ENCODE measurements around the gene ENO3. TPM values are rescaled to one million over a fixed set of nuclear protein-coding genes. Genes with fewer than 3 reads are reported as not detected.

ENO3 gene
- total and polyA plus RNA-seq, 7 experiments from 2014 or later: 0.87 to 56.3 (median 30.1) TPM

- Mint-ChIP-seq H3K4me1 (peaks cover 59 to 70% (median 65%) of the 10 kb centered on the region in 7 donors), H3K27me3 (peaks cover 0 to 2% (median 0%) of the 10 kb centered on the region in 5 donors), H3K27ac (peak overlapping the region; percentile 70 to 98 (median 93)), H3K36me3 (peaks cover 5 to 57% (median 34%) of the 10 kb centered on the region in 5 donors), H3K9me3 (peaks cover 0 to 6% (median 0%) of the 10 kb centered on the region in 11 donors), H3K4me3 (peak overlapping the region; percentile 92 to 100 (median 96))
- Histone ChIP-seq H3K27me3 (ENCODE audit: control insufficient read depth in 2 of 2, insufficient read depth in 2 of 2, low read length in 2 of 2) (no peaks in the 10 kb centered on the region), H3K27ac (ENCODE audit: low read depth, low read length) (peak overlapping the region; percentile 89), H3K4me3 (ENCODE audit: low read length) (peak overlapping the region; percentile 98), H3K36me3 (ENCODE audit: control insufficient read depth in 2 of 3, insufficient read depth in 3 of 3, low read length in 3 of 3) (peaks cover 14 to 46% (median 16%) of the 10 kb centered on the region in 3 experiments), H3K4me1 (ENCODE audit: control insufficient read depth in 2 of 2, insufficient read depth in 2 of 2, low read length in 2 of 2) (peaks cover 51 to 57% of the 10 kb centered on the region in 2 donors), H3K9me3 (ENCODE audit: control insufficient read depth in 2 of 3, low read length in 3 of 3) (no peaks in the 10 kb centered on the region)
- ChIA-PET CTCF (interaction anchor here (2.1 kb wide), 1 partner anchor 21 kb away, joined by 9 read pairs; the partner anchor contains the start of gene SPAG7), POLR2A (interaction anchor here (0.8 to 13.0 kb wide), 10 partner anchors 22 to 156 kb away, joined by 3 to 278 read pairs (median 4); partner anchors contain the start of genes C17orf107, CAMTA2, INCA1 and KIF1C)
- no peak for DNase-seq
- ATAC-seq: no peak
- intact Hi-C loops (cut with micrococcal nuclease): loop anchor here (2.0 to 10.0 kb wide), 5 partner anchors 114 to 1708 kb away; partner anchors contain the start of genes MINK1 (in 2 of the 2), ZNF594 (in 2 of the 2), C17orf100 (in 1 of the 2) and MED31 (in 1 of the 2)
These were observed 4.5 kb upstream of the ENO3 start for GRCh38 chr17:4946312-4946976.

DNA sequence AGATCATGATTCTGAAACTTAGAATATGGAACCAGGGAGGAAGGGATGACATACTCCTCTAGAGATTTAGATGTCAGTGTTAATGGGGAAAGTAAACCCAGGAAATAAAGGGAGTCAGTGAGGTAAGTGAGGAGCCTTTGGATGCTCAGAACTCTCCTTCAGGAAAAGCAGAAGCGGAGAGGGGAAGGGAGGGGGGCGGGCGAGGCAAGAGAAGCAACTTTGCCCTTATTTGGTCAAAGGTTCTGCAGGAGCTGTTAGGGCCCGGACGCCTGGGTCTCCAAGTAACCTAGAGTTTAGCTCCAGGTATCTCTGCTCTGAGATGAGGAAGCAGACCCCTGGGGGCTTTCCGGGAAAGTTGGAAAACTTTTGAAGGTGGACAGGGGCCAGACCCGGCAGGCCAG is 3.9 kb upstream of the ENO3 start:
- peaks cover 14 to 46% (median 16%) of the 10 kb centered on the region in 3 experiments for H3K36me3 ChIP-seq (ENCODE audit: control insufficient read depth in 2 of 3, insufficient read depth in 3 of 3, low read length in 3 of 3)
- ATAC-seq (no peak), DNase-seq (no peak)
- H3K9me3 Mint-ChIP-seq: peaks cover 0 to 5% (median 0%) of the 10 kb centered on the region in 11 donors
- peak overlapping the region; percentile 89 for H3K27ac ChIP-seq (ENCODE audit: low read depth, low read length)
- H3K36me3 Mint-ChIP-seq: peaks cover 5 to 51% (median 30%) of the 10 kb centered on the region in 5 donors
- ChIA-PET CTCF (interaction anchor here (2.1 to 2.3 kb wide), 2 partner anchors 20 kb away, joined by 9 to 12 read pairs; partner anchors contain the start of gene SPAG7), POLR2A (interaction anchor here (0.6 to 13.0 kb wide), 12 partner anchors 8 to 235 kb away, joined by 3 to 278 read pairs (median 8); partner anchors contain the start of genes C17orf107, CAMTA2, INCA1 and KIF1C)
- H3K4me1 Mint-ChIP-seq: peaks cover 53 to 64% (median 62%) of the 10 kb centered on the region in 7 donors
- H3K4me1 ChIP-seq (ENCODE audit: control insufficient read depth in 2 of 2, insufficient read depth in 2 of 2, low read length in 2 of 2): peaks cover 46 to 54% of the 10 kb centered on the region in 2 donors
- peak overlapping the region; percentile 70 to 98 (median 93) for H3K27ac Mint-ChIP-seq
- H3K27me3 Mint-ChIP-seq: peaks cover 0 to 2% (median 0%) of the 10 kb centered on the region in 5 donors
- H3K9me3 ChIP-seq (ENCODE audit: control insufficient read depth in 2 of 3, low read length in 3 of 3): no peaks in the 10 kb centered on the region
- intact Hi-C loops (cut with micrococcal nuclease): loop anchor here (2.0 to 10.0 kb wide), 5 partner anchors 114 to 1708 kb away; partner anchors contain the start of genes MINK1 (in 2 of the 2), ZNF594 (in 2 of the 2), C17orf100 (in 1 of the 2) and MED31 (in 1 of the 2)
- H3K4me3 ChIP-seq (ENCODE audit: low read length): peak overlapping the region; percentile 98
- H3K27me3 ChIP-seq (ENCODE audit: control insufficient read depth in 2 of 2, insufficient read depth in 2 of 2, low read length in 2 of 2): no peaks in the 10 kb centered on the region
- peak overlapping the region; percentile 92 to 100 (median 96) for H3K4me3 Mint-ChIP-seq

- ChIA-PET POLR2A (interaction anchor here (0.6 to 13.0 kb wide), 19 partner anchors 9 to 804 kb away, joined by 3 to 278 read pairs (median 5); partner anchors contain the start of genes C17orf107, CAMTA2, INCA1 and KIF1C), CTCF (interaction anchor here (1.4 to 2.3 kb wide), 2 partner anchors 14 to 20 kb away, joined by 4 to 12 read pairs; partner anchors contain the start of gene SPAG7)
- peak; percentile 35 for ATAC-seq
These were observed 3.3 kb upstream of the ENO3 start for GRCh38 chr17:4947411-4948165.

GRCh38 chr17:4948166-4948930 is 2.6 kb upstream of the ENO3 start, which contains the start of gene PFN1:
PFN1 (minus strand) TSS chr17:4948530; CDS start chr17:4948394, 136 bp downstream.
- Mint-ChIP-seq H3K27ac (peak within 1 kb of the TSS; percentile 92 to 100 (median 96)), H3K4me3 (peak within 1 kb of the TSS; percentile 92 to 100 (median 98)), H3K4me1 (peaks cover 40 to 51% (median 48%) of the 10 kb centered on the region in 7 donors), H3K36me3 (peaks cover 5 to 38% (median 18%) of the 10 kb centered on the region in 5 donors), H3K27me3 (peaks cover 0 to 2% (median 0%) of the 10 kb centered on the region in 5 donors), H3K9me3 (peaks cover 0 to 5% (median 0%) of the 10 kb centered on the region in 11 donors)
- ChIA-PET CTCF (interaction anchor here (0.6 to 2.3 kb wide), 5 partner anchors 9 to 803 kb away, joined by 3 to 12 read pairs (median 4); partner anchors contain the start of genes RNF167, SLC25A11 and SPAG7), POLR2A (interaction anchor here (0.6 to 13.0 kb wide), 22 partner anchors 9 to 805 kb away, joined by 3 to 278 read pairs (median 5); partner anchors contain the start of genes C17orf107, CAMTA2, INCA1 and KIF1C)
- H3K4me3 ChIP-seq (ENCODE audit: low read length): peak within 1 kb of the TSS; percentile 98
- H3K4me1 ChIP-seq (ENCODE audit: control insufficient read depth in 2 of 2, insufficient read depth in 2 of 2, low read length in 2 of 2): peaks cover 33 to 40% of the 10 kb centered on the region in 2 donors
- DNase-seq (peak; percentile 64 to 93 (median 90)), ATAC-seq (peak; percentile 77)
- H3K36me3 ChIP-seq (ENCODE audit: control insufficient read depth in 2 of 3, insufficient read depth in 3 of 3, low read length in 3 of 3): peaks cover 6 to 34% (median 16%) of the 10 kb centered on the region in 3 experiments
- H3K9me3 ChIP-seq (ENCODE audit: control insufficient read depth in 2 of 3, low read length in 3 of 3): no peaks in the 10 kb centered on the region
- H3K27ac ChIP-seq (ENCODE audit: low read depth, low read length): peak within 1 kb of the TSS; percentile 89
- intact Hi-C loops (cut with micrococcal nuclease): loop anchor here (1.0 to 10.0 kb wide), 12 partner anchors 8 to 1706 kb away; partner anchors contain the start of genes INCA1 (in 2 of the 2), KIF1C (in 2 of the 2), NUP88 (in 2 of the 2) and RNF167 (in 2 of the 2)
- H3K27me3 ChIP-seq (ENCODE audit: control insufficient read depth in 2 of 2, insufficient read depth in 2 of 2, low read length in 2 of 2): no peaks in the 10 kb centered on the region

More at GRCh38 chr17:4947411-4948165, 3.3 kb upstream of the ENO3 start:
- H3K4me1 Mint-ChIP-seq: peaks cover 48 to 59% (median 56%) of the 10 kb centered on the region in 7 donors
- peak overlapping the region; percentile 81 to 98 (median 94) for H3K27ac Mint-ChIP-seq
- DNase-seq: peak; percentile 51 to 81 (median 66)
- peaks cover 14 to 42% (median 16%) of the 10 kb centered on the region in 3 experiments for H3K36me3 ChIP-seq (ENCODE audit: control insufficient read depth in 2 of 3, insufficient read depth in 3 of 3, low read length in 3 of 3)
- peaks cover 5 to 45% (median 25%) of the 10 kb centered on the region in 5 donors for H3K36me3 Mint-ChIP-seq
- peak overlapping the region; percentile 92 to 100 (median 98) for H3K4me3 Mint-ChIP-seq
- H3K9me3 ChIP-seq (ENCODE audit: control insufficient read depth in 2 of 3, low read length in 3 of 3): no peaks in the 10 kb centered on the region
- H3K27me3 Mint-ChIP-seq: peaks cover 0 to 2% (median 0%) of the 10 kb centered on the region in 5 donors
- intact Hi-C loops (cut with micrococcal nuclease): loop anchor here (1.0 to 10.0 kb wide), 13 partner anchors 7 to 1707 kb away; partner anchors contain the start of genes INCA1 (in 2 of the 2), KIF1C (in 2 of the 2), MINK1 (in 2 of the 2) and NUP88 (in 2 of the 2)
- H3K4me3 ChIP-seq (ENCODE audit: low read length): peak overlapping the region; percentile 98
- H3K27ac ChIP-seq (ENCODE audit: low read depth, low read length): peak overlapping the region; percentile 89
- H3K9me3 Mint-ChIP-seq: peaks cover 0 to 5% (median 0%) of the 10 kb centered on the region in 11 donors
- H3K4me1 ChIP-seq (ENCODE audit: control insufficient read depth in 2 of 2, insufficient read depth in 2 of 2, low read length in 2 of 2): peaks cover 41 to 48% of the 10 kb centered on the region in 2 donors
- no peaks in the 10 kb centered on the region for H3K27me3 ChIP-seq (ENCODE audit: control insufficient read depth in 2 of 2, insufficient read depth in 2 of 2, low read length in 2 of 2)

GRCh38 chr17:4948931-4949320 is 2.0 kb upstream of the ENO3 start:
- peaks cover 27 to 35% of the 10 kb centered on the region in 2 donors for H3K4me1 ChIP-seq (ENCODE audit: control insufficient read depth in 2 of 2, insufficient read depth in 2 of 2, low read length in 2 of 2)
- POLR2A ChIA-PET: interaction anchor here (0.6 to 13.0 kb wide), 17 partner anchors 10 to 805 kb away, joined by 3 to 278 read pairs (median 6); partner anchors contain the start of genes C17orf107, CAMTA2, RNF167 and SLC25A11

More at GRCh38 chr17:4948931-4949320, 2.0 kb upstream of the ENO3 start:
- H3K4me1 Mint-ChIP-seq: peaks cover 37 to 50% (median 43%) of the 10 kb centered on the region in 7 donors
- H3K27ac Mint-ChIP-seq: peak overlapping the region; percentile 83 to 100 (median 96)
- Histone ChIP-seq H3K27me3 (ENCODE audit: control insufficient read depth in 2 of 2, insufficient read depth in 2 of 2, low read length in 2 of 2) (no peaks in the 10 kb centered on the region), H3K9me3 (ENCODE audit: control insufficient read depth in 2 of 3, low read length in 3 of 3) (no peaks in the 10 kb centered on the region), H3K4me3 (ENCODE audit: low read length) (peak overlapping the region; percentile 98), H3K36me3 (ENCODE audit: control insufficient read depth in 2 of 3, insufficient read depth in 3 of 3, low read length in 3 of 3) (peaks cover 5 to 31% (median 16%) of the 10 kb centered on the region in 3 experiments), H3K27ac (ENCODE audit: low read depth, low read length) (peak overlapping the region; percentile 89)
- peaks cover 0 to 5% (median 0%) of the 10 kb centered on the region in 11 donors for H3K9me3 Mint-ChIP-seq
- peaks cover 0 to 2% (median 0%) of the 10 kb centered on the region in 5 donors for H3K27me3 Mint-ChIP-seq
- DNase-seq (peak in 7 of 9 donors; percentile 69 to 84 (median 79)), ATAC-seq (peak; percentile 58)
- peak overlapping the region; percentile 92 to 100 (median 98) for H3K4me3 Mint-ChIP-seq
- intact Hi-C loops (cut with micrococcal nuclease): loop anchor here (1.0 to 10.0 kb wide), 13 partner anchors 9 to 1706 kb away; partner anchors contain the start of genes ARRB2 (in 2 of the 2), INCA1 (in 2 of the 2), KIF1C (in 2 of the 2) and NUP88 (in 2 of the 2)
- CTCF ChIA-PET: interaction anchor here (0.6 to 2.3 kb wide), 5 partner anchors 9 to 804 kb away, joined by 3 to 12 read pairs (median 4); partner anchors contain the start of genes RNF167, SLC25A11 and SPAG7
- peaks cover 5 to 36% (median 18%) of the 10 kb centered on the region in 5 donors for H3K36me3 Mint-ChIP-seq
